IMR-90 (cell line): Measurements from ENCODE around the gene CNPY1. TPM values are rescaled to one million over a fixed set of nuclear protein-coding genes. Genes with fewer than 3 reads are reported as not detected.

Source experiments
- ATAC-seq: fragments of 200-7000 bp; cut with Tn5 transposase; 2 replicates; pipeline ENCODE4 v1.9.1; 2020; ENCODE audit warnings: low read depth, mild to moderate bottlenecking, moderate library complexity
- BruUV-seq: library from RNA; stranded (reverse); fragments of 400-500 nt; replicated peaks from 2 replicates; lab custom pipeline; 2021; lab: Mats Ljungman, UMichigan
- CTCF ChIA-PET: fragments of 300-600 bp; formaldehyde crosslinking; extraction: SDS; loops from one replicate; lab custom pipeline; 2021; ENCODE audit warnings: antibody characterized with exemption; lab: Yijun Ruan, JAX
- POLR2A ChIA-PET: fragments of 300-600 bp; sonication (Branson Sonifier 250); formaldehyde crosslinking; loops from one replicate; lab custom pipeline; 2022; ENCODE audit warnings: antibody characterized with exemption; ENCODE audit not compliant: unreplicated experiment; lab: Charles Lee
- DNase-seq: peaks from one replicate; pipeline ENCODE4 v3.0.0; 2013
- H2AFZ ChIP-seq: replicated peaks from 2 replicates; pipeline ENCODE3; 2013; ENCODE audit warnings: low read length, mild to moderate bottlenecking; ENCODE audit not compliant: poor library complexity
- H2AK5ac ChIP-seq: 2 replicates; pipeline ENCODE4 v1.6.1; 2013; ENCODE audit warnings: low read depth, low read length, inconsistent platforms
- H2AK9ac ChIP-seq: replicated peaks from 2 replicates; pipeline ENCODE3; 2013; ENCODE audit warnings: mild to moderate bottlenecking, low read depth, low read length, moderate library complexity; ENCODE audit not compliant: poor library complexity
- H2BK120ac ChIP-seq: 2 replicates; pipeline ENCODE4 v1.6.1; 2013; ENCODE audit warnings: low read depth, low read length, inconsistent platforms
- H2BK15ac ChIP-seq: 3 replicates; pipeline ENCODE4 v1.6.1; 2013; ENCODE audit warnings: low read depth, low read length, inconsistent platforms
- H2BK20ac ChIP-seq: 2 replicates; pipeline ENCODE4 v1.6.1; 2013; ENCODE audit warnings: low read depth, mild to moderate bottlenecking, inconsistent platforms, low read length, moderate library complexity
- H2BK5ac ChIP-seq: 2 replicates; pipeline ENCODE4 v1.6.1; 2013; ENCODE audit warnings: mild to moderate bottlenecking, low read depth, low read length, inconsistent platforms; ENCODE audit not compliant: poor library complexity, severe bottlenecking
- H3K14ac ChIP-seq: replicated peaks from 2 replicates; pipeline ENCODE4 v1.6.1; 2013; ENCODE audit warnings: low read depth, low read length, inconsistent platforms
- H3K18ac ChIP-seq: 2 replicates; pipeline ENCODE4 v1.6.1; 2013; ENCODE audit warnings: low read depth, low read length, control low read depth
- H3K23ac ChIP-seq: 2 replicates; pipeline ENCODE4 v1.6.1; 2013; ENCODE audit warnings: low read depth, low read length, inconsistent platforms
- H3K27ac ChIP-seq: 2 replicates; pipeline ENCODE4 v1.5.1; 2013; ENCODE audit warnings: mild to moderate bottlenecking, control low read depth, low read length; ENCODE audit not compliant: insufficient read depth
- H3K27me3 ChIP-seq: 2 replicates; pipeline ENCODE4 v1.6.1; 2013; ENCODE audit warnings: low read length; ENCODE audit not compliant: control insufficient read depth, insufficient read depth
- H3K36me3 ChIP-seq: 2 replicates; pipeline ENCODE4 v1.6.1; 2013; ENCODE audit warnings: low read length, mixed read lengths; ENCODE audit not compliant: control insufficient read depth, insufficient read depth
- H3K4ac ChIP-seq: 2 replicates; pipeline ENCODE4 v1.6.1; 2013; ENCODE audit warnings: low read depth, low read length, inconsistent platforms
- H3K4me1 ChIP-seq: 2 replicates; pipeline ENCODE4 v1.6.1; 2013; ENCODE audit warnings: low read length, mixed read lengths; ENCODE audit not compliant: control insufficient read depth, insufficient read depth
- H3K4me2 ChIP-seq: 2 replicates; pipeline ENCODE4 v1.6.1; 2013; ENCODE audit warnings: low read depth, mild to moderate bottlenecking, control low read depth, low read length, moderate library complexity
- H3K4me3 ChIP-seq: 2 replicates; pipeline ENCODE4 v1.5.1; 2013; ENCODE audit warnings: low read depth, mild to moderate bottlenecking, control low read depth, low read length, moderate library complexity; ENCODE audit not compliant: insufficient read depth
- H3K56ac ChIP-seq: 2 replicates; pipeline ENCODE4 v1.6.1; 2013; ENCODE audit warnings: low read length, inconsistent platforms; ENCODE audit not compliant: insufficient read depth; ENCODE audit errors: extremely low read depth
- H3K79me1 ChIP-seq, 2 experiments: 2 replicates each; pipeline ENCODE4 v1.6.1; 2013; ENCODE audit warnings: low read length in 2 of 2, inconsistent platforms in 1 of 2, low read depth in 1 of 2
- H3K9ac ChIP-seq: 2 replicates; pipeline ENCODE4 v1.6.1; 2013; ENCODE audit warnings: low read depth, low read length, control low read depth
- H3K9me1 ChIP-seq: 2 replicates; pipeline ENCODE4 v1.6.1; 2013; ENCODE audit warnings: low read length, inconsistent platforms; ENCODE audit not compliant: insufficient read depth
- H3K9me3 ChIP-seq: 2 replicates; pipeline ENCODE4 v1.6.1; 2013; ENCODE audit warnings: low read length; ENCODE audit not compliant: control insufficient read depth, insufficient read depth
- H4K20me1 ChIP-seq: 2 replicates; pipeline ENCODE4 v1.6.1; 2013; ENCODE audit warnings: low read length, inconsistent platforms; ENCODE audit not compliant: insufficient read depth
- H4K5ac ChIP-seq: 2 replicates; pipeline ENCODE4 v1.6.1; 2013; ENCODE audit warnings: mild to moderate bottlenecking, low read depth, low read length, control low read depth
- H4K8ac ChIP-seq, 2 experiments: 2 replicates each; pipeline ENCODE4 v1.6.1; 2013; ENCODE audit warnings: low read depth in 2 of 2, low read length in 2 of 2, control low read depth in 1 of 2, inconsistent platforms in 1 of 2
- H4K91ac ChIP-seq: 2 replicates; pipeline ENCODE4 v1.6.1; 2013; ENCODE audit warnings: low read depth, low read length, inconsistent platforms; ENCODE audit not compliant: insufficient read depth
- BHLHE40 ChIP-seq: fragments of 150-350 bp; IDR thresholded peaks from 2 replicates; pipeline ENCODE4 v1.6.1; 2016; ENCODE audit warnings: mild to moderate bottlenecking, low read depth, low read length
- CEBPB ChIP-seq: IDR thresholded peaks from 2 replicates; pipeline ENCODE4 v1.6.1; 2012; ENCODE audit warnings: low read depth, low read length, improper control_type of control experiment
- CHD1 ChIP-seq: IDR thresholded peaks from 2 replicates; pipeline ENCODE4 v1.6.1; 2012; ENCODE audit warnings: low read depth, low read length, improper control_type of control experiment
- CTCF ChIP-seq: conservative IDR thresholded peaks from 2 replicates; pipeline ENCODE4 v1.5.1; 2012; ENCODE audit warnings: mild to moderate bottlenecking, low read depth, low read length, improper control_type of control experiment
- FOS ChIP-seq: fragments of 150-350 bp; IDR thresholded peaks from 2 replicates; pipeline ENCODE4 v1.6.1; 2016; ENCODE audit warnings: low read depth, low read length
- MAFK ChIP-seq: IDR thresholded peaks from 2 replicates; pipeline ENCODE4 v1.6.1; 2012; ENCODE audit warnings: low read depth, low read length, improper control_type of control experiment
- MAZ ChIP-seq: IDR thresholded peaks from 2 replicates; pipeline ENCODE4 v1.6.1; 2012; ENCODE audit warnings: low read depth, mild to moderate bottlenecking, low read length, improper control_type of control experiment, moderate library complexity, borderline replicate concordance
- POLR2A ChIP-seq: IDR thresholded peaks from 2 replicates; pipeline ENCODE4 v1.6.1; 2012; ENCODE audit warnings: mild to moderate bottlenecking, low read depth, low read length
- RCOR1 ChIP-seq: IDR thresholded peaks from 2 replicates; pipeline ENCODE4 v1.6.1; 2012; ENCODE audit warnings: mild to moderate bottlenecking, low read length, improper control_type of control experiment; ENCODE audit not compliant: insufficient replicate concordance
- RFX5 ChIP-seq: IDR thresholded peaks from 2 replicates; pipeline ENCODE4 v1.8.0; 2012; ENCODE audit warnings: low read depth, mild to moderate bottlenecking, low read length, moderate library complexity
- SMC3 ChIP-seq: fragments of 150-350 bp; IDR thresholded peaks from 2 replicates; pipeline ENCODE4 v1.6.1; 2016; ENCODE audit warnings: low read depth, mild to moderate bottlenecking, antibody characterized with exemption, low read length, moderate library complexity
- USF2 ChIP-seq: fragments of 150-350 bp; IDR thresholded peaks from 2 replicates; pipeline ENCODE4 v1.6.1; 2017; ENCODE audit warnings: mild to moderate bottlenecking, antibody characterized with exemption, low read length, low read depth
- WGBS, 2 experiments: methylation state at CpG; one replicate each; pipeline versions ENCODE4 v1.1.5 to v1.1.7; 2013; ENCODE audit warnings: missing lambda C conversion rate in 2 of 2; ENCODE audit not compliant: insufficient read length in 1 of 2; ENCODE audit errors: extremely low coverage in 2 of 2; 5-methylcytosine and 5-hydroxymethylcytosine counted together
- dilution Hi-C: fragments of 300-500 bp; cut with HindIII; formaldehyde crosslinking; loops from one replicate; pipeline ENCODE4 v1.14.3; 2018; ENCODE audit warnings: low sequenced_read_pairs; ENCODE audit not compliant: unreplicated experiment
- in situ Hi-C: fragments of 300-500 bp; cut with MboI; formaldehyde crosslinking; loops from 3 replicates; pipeline ENCODE4 v1.14.3; 2019; ENCODE audit warnings: low sequenced_read_pairs, inconsistent platforms, mixed read lengths
- intact Hi-C: fragments of 100-400 bp; cut with micrococcal nuclease; formaldehyde crosslinking; loops from 2 replicates; pipeline ENCODE4 v1.10.0; 2022
- polyA plus RNA-seq, 3 experiments: library from polyadenylated mRNA; depleted of rRNA; stranded (reverse); fragments of >200 nt; gene quantifications; 2 replicates each; pipeline ENCODE4 v1.2.3, GENCODE V29; 2012; ENCODE audit warnings: low replicate concordance in 1 of 3
- total RNA-seq: library from RNA; depleted of rRNA; stranded (reverse); fragments of >200 nt; gene quantifications from 2 replicates; pipeline ENCODE4 v1.2.3, GENCODE V29; 2012

The CNPY1 gene
- total and polyA plus RNA-seq, 2 of the 4 experiments (the other 2 are of a cell fraction): not detected

- BruUV-seq: no TSS peak
- ChIA-PET POLR2A (no interaction called here), CTCF (no interaction called here)
- intact Hi-C loops (no loop called here), in situ Hi-C loops (no loop called here), dilution Hi-C loops (no loop called here)
- Histone ChIP-seq H4K5ac (no peak overlapping the region), H2AK9ac (no peak overlapping the region), H3K36me3 (no peaks in the 10 kb centered on the region), H2BK120ac (no peak overlapping the region), H2BK20ac (no peak overlapping the region), H3K4me3 (no peak overlapping the region), H4K20me1 (no peaks in the 10 kb centered on the region), H4K91ac (no peak overlapping the region), H3K4me1 (no peaks in the 10 kb centered on the region), H3K14ac (no peak overlapping the region), H3K27me3 (peaks cover 3% of the 10 kb centered on the region), H3K56ac (no peak overlapping the region), H3K9me3 (0 out of 2 replicates have a peak, but pooled peaks cover 5% of the 10 kb centered on the region), H3K27ac (no peak overlapping the region), H3K4me2 (no peak overlapping the region), H2BK5ac (no peak overlapping the region), H2BK15ac (no peak overlapping the region), H3K23ac (no peak overlapping the region), H4K8ac (no peak overlapping the region), H3K9ac (no peak overlapping the region), H3K9me1 (no peaks in the 10 kb centered on the region), H3K79me1 (no peaks in the 10 kb centered on the region), H2AFZ (no peak overlapping the region), H2AK5ac (no peak overlapping the region), H3K4ac (no peak overlapping the region), H3K18ac (no peak overlapping the region)
- 36% methylated on average over 4 of the region's 13 CpGs; no CpG with 5 or more reads in 1 of the 2 experiments for WGBS, 2 experiments
- ATAC-seq: no peak
- TF ChIP-seq RFX5 (no peak), MAZ (no peak), SMC3 (no peak), FOS (no peak), POLR2A (no peak), BHLHE40 (no peak), CEBPB (no peak), USF2 (no peak), MAFK (no peak), RCOR1 (no peak), CTCF (no peak), CHD1 (no peak)
- no peak for DNase-seq
These were observed 63.1 kb downstream of the CNPY1 start for GRCh38 chr7:155483245-155483644.
